Kidney epithelial cell (primary cell): ENCODE results near the gene GIT2. TPM values are rescaled to one million over a fixed set of nuclear protein-coding genes. Genes with fewer than 3 reads are reported as not detected.
A peak's percentile ranks its signal among the peaks of the same experiment; 100 is the strongest.

Source experiments
- DNase-seq: peaks from one replicate; pipeline ENCODE4 v3.0.0-alpha.2; 2010; ENCODE audit warnings: low read depth
- H3K27me3 ChIP-seq: 2 replicates; pipeline ENCODE4 v1.6.0; 2011; ENCODE audit warnings: low read length; ENCODE audit not compliant: control insufficient read depth, insufficient read depth
- H3K36me3 ChIP-seq: 2 replicates; pipeline ENCODE4 v1.5.1; 2011; ENCODE audit warnings: low read length; ENCODE audit not compliant: control insufficient read depth, insufficient read depth
- H3K4me3 ChIP-seq: 2 replicates; pipeline ENCODE4 v1.5.1; 2011; ENCODE audit warnings: low read depth, mild to moderate bottlenecking, control low read depth, low read length
- total RNA-seq: library from RNA; depleted of rRNA; stranded (reverse); fragments of >200 nt; gene quantifications from 2 replicates; pipeline ENCODE4 v1.2.3, GENCODE V29; 2015
- TF ChIP-seq, protein P1 (sequence below): IDR thresholded peaks from 2 replicates; pipeline ENCODE4 v1.5.1; 2011; ENCODE audit warnings: mild to moderate bottlenecking, moderate library complexity, low read length, control low read depth, inconsistent platforms; ENCODE audit not compliant: insufficient read depth, poor library complexity, severe bottlenecking

The GIT2 gene, protein sequence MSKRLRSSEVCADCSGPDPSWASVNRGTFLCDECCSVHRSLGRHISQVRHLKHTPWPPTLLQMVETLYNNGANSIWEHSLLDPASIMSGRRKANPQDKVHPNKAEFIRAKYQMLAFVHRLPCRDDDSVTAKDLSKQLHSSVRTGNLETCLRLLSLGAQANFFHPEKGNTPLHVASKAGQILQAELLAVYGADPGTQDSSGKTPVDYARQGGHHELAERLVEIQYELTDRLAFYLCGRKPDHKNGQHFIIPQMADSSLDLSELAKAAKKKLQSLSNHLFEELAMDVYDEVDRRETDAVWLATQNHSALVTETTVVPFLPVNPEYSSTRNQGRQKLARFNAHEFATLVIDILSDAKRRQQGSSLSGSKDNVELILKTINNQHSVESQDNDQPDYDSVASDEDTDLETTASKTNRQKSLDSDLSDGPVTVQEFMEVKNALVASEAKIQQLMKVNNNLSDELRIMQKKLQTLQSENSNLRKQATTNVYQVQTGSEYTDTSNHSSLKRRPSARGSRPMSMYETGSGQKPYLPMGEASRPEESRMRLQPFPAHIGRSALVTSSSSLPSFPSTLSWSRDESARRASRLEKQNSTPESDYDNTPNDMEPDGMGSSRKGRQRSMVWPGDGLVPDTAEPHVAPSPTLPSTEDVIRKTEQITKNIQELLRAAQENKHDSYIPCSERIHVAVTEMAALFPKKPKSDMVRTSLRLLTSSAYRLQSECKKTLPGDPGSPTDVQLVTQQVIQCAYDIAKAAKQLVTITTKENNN
- 20.3 and 23.8 TPM in 2 replicates for total RNA-seq

DNA sequence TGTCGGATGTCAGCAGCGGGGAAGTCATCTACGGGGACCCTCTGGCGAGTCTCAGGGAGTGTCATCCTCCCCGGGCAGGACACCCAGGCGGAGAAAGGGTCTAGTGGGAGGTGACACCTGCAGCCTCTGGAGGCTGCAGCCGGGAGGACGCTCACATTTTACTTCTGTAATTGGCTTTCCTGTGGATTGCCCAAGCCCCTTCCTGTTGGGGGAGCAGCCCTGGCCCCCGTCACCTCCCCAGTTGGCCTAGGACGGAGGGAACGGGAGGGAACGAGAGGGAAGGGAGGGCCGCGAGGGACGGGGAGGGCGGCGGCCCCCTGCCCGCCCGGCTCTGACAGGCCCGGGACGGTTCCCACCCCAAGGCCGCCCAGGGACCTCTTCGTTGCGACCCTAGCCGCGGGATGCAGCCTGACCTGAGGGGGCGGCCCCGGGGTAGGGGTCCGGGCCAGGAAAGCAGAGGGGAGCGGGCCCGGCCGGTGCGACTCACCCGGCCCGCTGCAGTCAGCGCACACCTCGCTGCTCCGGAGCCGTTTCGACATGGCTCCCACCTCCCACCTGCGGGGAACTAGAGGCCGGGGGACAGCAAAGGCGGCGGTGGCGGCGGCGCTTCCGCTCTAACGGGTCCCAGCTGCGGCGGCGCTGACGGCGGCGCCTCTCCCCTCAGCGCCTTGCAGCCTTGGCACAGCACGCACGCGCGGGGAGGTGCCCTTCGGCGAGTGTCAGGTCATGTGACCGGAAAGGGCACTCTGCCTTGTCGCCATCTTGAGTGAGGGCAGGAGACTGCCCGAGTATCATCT lies at the start of gene GIT2:
TSS of gene GIT2 (minus strand) at position 683 of the 797 bp plus-strand sequence. CDS start at position 539, 144 bp downstream.
- no peaks in the 10 kb centered on the region for H3K36me3 ChIP-seq
- DNase-seq = peak; percentile 63

DNA sequence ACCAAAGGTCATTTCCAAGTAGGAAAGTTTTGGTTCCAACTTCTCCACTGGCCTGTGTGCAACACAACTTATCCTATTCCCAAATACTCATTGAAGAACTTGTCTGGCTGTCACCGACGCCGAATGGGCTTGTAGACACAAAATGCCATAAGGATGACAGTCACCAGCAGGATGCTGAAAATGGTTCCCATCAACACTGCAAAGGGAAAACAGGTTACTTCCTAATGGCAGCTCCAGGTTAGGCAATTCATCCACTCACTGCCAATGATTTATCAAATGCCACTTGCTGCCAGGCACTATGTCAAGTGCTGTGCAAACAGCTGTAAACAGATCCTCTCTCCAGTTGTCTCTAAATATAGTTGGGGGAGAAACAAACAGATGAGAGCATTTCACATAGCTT lies 46.1 kb upstream of the GIT2 start:
- no peak overlapping the region for H3K4me3 ChIP-seq
- DNase-seq = no peak
- H3K36me3 ChIP-seq = peaks cover 1% of the 10 kb centered on the region
- no peaks in the 10 kb centered on the region for H3K27me3 ChIP-seq
- TF ChIP-seq, protein P1, sequence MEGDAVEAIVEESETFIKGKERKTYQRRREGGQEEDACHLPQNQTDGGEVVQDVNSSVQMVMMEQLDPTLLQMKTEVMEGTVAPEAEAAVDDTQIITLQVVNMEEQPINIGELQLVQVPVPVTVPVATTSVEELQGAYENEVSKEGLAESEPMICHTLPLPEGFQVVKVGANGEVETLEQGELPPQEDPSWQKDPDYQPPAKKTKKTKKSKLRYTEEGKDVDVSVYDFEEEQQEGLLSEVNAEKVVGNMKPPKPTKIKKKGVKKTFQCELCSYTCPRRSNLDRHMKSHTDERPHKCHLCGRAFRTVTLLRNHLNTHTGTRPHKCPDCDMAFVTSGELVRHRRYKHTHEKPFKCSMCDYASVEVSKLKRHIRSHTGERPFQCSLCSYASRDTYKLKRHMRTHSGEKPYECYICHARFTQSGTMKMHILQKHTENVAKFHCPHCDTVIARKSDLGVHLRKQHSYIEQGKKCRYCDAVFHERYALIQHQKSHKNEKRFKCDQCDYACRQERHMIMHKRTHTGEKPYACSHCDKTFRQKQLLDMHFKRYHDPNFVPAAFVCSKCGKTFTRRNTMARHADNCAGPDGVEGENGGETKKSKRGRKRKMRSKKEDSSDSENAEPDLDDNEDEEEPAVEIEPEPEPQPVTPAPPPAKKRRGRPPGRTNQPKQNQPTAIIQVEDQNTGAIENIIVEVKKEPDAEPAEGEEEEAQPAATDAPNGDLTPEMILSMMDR = no peak

More for the DNA sequence above, at the start of gene GIT2:
- Histone ChIP-seq H3K27me3 (no peaks in the 10 kb centered on the region), H3K4me3 (peak within 1 kb of the TSS; percentile 67)
- TF ChIP-seq, protein P1 = no peak

DNA sequence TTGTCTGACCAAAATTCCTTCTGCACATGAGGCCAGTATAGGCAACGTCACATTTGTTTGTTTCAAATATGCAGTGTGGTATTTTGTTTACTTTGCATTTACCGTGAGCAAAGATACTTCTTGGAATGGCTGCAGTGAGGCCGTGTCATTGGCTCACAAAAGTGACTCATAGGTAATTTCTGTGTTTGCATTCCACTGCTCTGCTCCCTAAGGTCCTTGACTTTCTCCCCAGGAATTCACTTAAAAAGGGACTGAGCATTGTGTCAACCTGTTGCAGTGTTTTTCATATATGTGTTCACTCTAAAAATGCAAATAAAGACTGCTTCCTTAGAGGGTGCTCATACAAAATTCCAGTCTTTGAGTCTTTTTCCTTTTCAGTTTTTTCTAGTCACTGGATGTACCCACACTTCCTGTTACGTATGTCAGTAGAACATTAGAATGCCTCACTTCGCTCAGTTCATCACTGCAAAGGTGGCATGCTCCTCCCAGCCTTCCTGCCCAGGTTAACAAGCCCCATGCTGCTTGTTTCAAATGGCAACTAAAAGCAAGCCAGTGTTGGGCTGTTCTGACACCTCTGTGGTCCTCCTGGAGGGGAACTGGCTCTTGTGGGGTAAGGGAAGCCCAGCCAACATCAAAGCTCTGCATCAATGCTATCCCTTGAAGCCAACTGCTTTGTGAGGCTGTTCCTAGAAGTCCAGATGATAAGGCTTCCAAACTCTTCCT lies 43.1 kb upstream of the GIT2 start:
- Histone ChIP-seq H3K4me3 (no peak overlapping the region), H3K27me3 (no peaks in the 10 kb centered on the region), H3K36me3 (peaks cover 3% of the 10 kb centered on the region)
- TF ChIP-seq, protein P1 = no peak
- DNase-seq = peak; percentile 73

DNA sequence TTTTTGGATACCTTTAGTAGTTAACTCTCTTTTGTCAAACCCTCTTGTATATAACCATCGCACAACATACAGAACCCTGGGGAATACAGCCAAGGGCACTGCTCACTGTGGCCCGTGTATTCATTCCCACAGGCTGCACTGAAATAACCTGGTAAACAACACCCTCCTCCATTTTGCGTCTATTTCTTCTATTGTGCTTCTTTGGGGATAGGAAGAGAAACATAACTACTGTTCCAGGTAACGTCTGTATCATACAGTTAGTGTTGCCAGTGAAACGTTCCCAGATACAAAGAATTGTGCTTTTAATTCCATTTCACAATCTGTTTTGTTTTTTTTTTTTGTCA lies 42.5 kb upstream of the GIT2 start:
- no peak overlapping the region for H3K4me3 ChIP-seq
- TF ChIP-seq, protein P1 = no peak
- DNase-seq = no peak
- H3K27me3 ChIP-seq = no peaks in the 10 kb centered on the region
- peaks cover 3% of the 10 kb centered on the region for H3K36me3 ChIP-seq

DNA sequence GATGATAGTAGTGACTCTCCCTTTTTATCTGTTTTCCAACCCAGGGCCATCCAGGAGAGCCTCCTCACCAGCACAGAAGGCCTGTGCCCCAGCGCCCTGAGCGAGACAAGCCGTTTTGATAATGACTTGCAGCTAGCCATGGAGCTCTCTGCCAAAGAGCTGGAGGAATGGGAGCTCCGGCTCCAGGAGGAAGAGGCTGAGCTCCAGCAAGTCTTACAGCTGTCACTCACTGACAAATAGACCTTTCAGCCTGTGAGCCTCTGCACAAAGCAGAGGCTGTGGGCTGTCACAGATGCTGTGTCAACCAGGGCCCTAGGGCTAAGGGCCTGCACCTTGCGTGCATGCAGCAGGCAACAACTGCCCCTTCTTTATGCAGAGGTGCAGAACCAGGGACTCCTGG lies 41.1 kb upstream of the GIT2 start:
- H3K4me3 ChIP-seq = no peak overlapping the region
- TF ChIP-seq, protein P1 = no peak
- DNase-seq = no peak
- H3K27me3 ChIP-seq = no peaks in the 10 kb centered on the region
- H3K36me3 ChIP-seq = peaks cover 2% of the 10 kb centered on the region
